Measurements from ENCODE around the gene KIF25. TPM values are rescaled to one million over a fixed set of nuclear protein-coding genes. Genes with fewer than 3 reads are reported as not detected.

Gene KIF25
- total RNA-seq, 1 experiment from 2014 or later: not detected

- DNase-seq (ENCODE audit: low spot score): no peak
Measured at GRCh38 chr6:168016176-168016620, 18.7 kb downstream of the KIF25 start.

- DNase-seq (ENCODE audit: low spot score): no peak
Measured at GRCh38 chr6:168016721-168017525, 19.5 kb downstream of the KIF25 start.

- DNase-seq (ENCODE audit: low spot score): no peak
Measured at GRCh38 chr6:168017629-168018028, 20.2 kb downstream of the KIF25 start.

GRCh38 chr6:168018664-168019063 lies 21.2 kb downstream of the KIF25 start:
- no peak for DNase-seq (ENCODE audit: low spot score)

- DNase-seq (ENCODE audit: low spot score): no peak
Measured at GRCh38 chr6:168020242-168020641, 22.8 kb downstream of the KIF25 start.

GRCh38 chr6:168021581-168021980 lies 24.1 kb downstream of the KIF25 start:
- DNase-seq (ENCODE audit: low spot score): no peak

- no peak for DNase-seq (ENCODE audit: low spot score)
Measured at GRCh38 chr6:168022488-168023321, 25.2 kb downstream of the KIF25 start.

- DNase-seq (ENCODE audit: low spot score): no peak
Measured at GRCh38 chr6:168024951-168025510, 27.6 kb downstream of the KIF25 start.

- DNase-seq (ENCODE audit: low spot score): no peak
Measured at GRCh38 chr6:168025831-168026710, 28.6 kb downstream of the KIF25 start.

GRCh38 chr6:168026925-168027324 lies 29.5 kb downstream of the KIF25 start:
- no peak for DNase-seq (ENCODE audit: low spot score)

- DNase-seq (ENCODE audit: low spot score): no peak
Measured at GRCh38 chr6:168027521-168027920, 30.1 kb downstream of the KIF25 start.

GRCh38 chr6:168028181-168028580 lies 30.7 kb downstream of the KIF25 start:
- no peak for DNase-seq (ENCODE audit: low spot score)

GRCh38 chr6:168029459-168030217 lies 32.2 kb downstream of the KIF25 start:
- no peak for DNase-seq (ENCODE audit: low spot score)

GRCh38 chr6:168030218-168030746 lies 32.8 kb downstream of the KIF25 start:
- no peak for DNase-seq (ENCODE audit: low spot score)

GRCh38 chr6:168030908-168031307 lies 33.4 kb downstream of the KIF25 start:
- no peak for DNase-seq (ENCODE audit: low spot score)

GRCh38 chr6:168031411-168031971 lies 34.0 kb downstream of the KIF25 start:
- DNase-seq (ENCODE audit: low spot score): no peak

GRCh38 chr6:168032005-168032760 lies 34.7 kb downstream of the KIF25 start:
- peak; percentile 80 for DNase-seq (ENCODE audit: low spot score)

- no peak for DNase-seq (ENCODE audit: low spot score)
Measured at GRCh38 chr6:168033791-168034190, 36.3 kb downstream of the KIF25 start.

GRCh38 chr6:168034537-168034936 lies 37.1 kb downstream of the KIF25 start:
- no peak for DNase-seq (ENCODE audit: low spot score)

Measured in A172 (cell line).